BJ (cell line): ENCODE measurements around the gene DHRS3. TPM values are rescaled to one million over a fixed set of nuclear protein-coding genes. Genes with fewer than 3 reads are reported as not detected.

ENCODE experiments used
- CTCF ChIA-PET: fragments of 350-600 bp; formaldehyde crosslinking; extraction: SDS; loops from one replicate; lab custom pipeline; 2021; ENCODE audit warnings: antibody characterized with exemption, inconsistent platforms; lab: Yijun Ruan, JAX
- POLR2A ChIA-PET: fragments of 300-600 bp; sonication (Branson Sonifier 250); formaldehyde crosslinking; extraction: SDS; loops from one replicate; lab custom pipeline; 2021; ENCODE audit warnings: antibody characterized with exemption; lab: Charles Lee
- DNase-seq: peaks from one replicate; pipeline ENCODE4 v3.0.0-alpha.2; 2011; ENCODE audit warnings: low read depth
- H3K27me3 ChIP-seq: 2 replicates; pipeline ENCODE4 v1.6.0; 2011; ENCODE audit warnings: low read length; ENCODE audit not compliant: control insufficient read depth, insufficient read depth
- H3K36me3 ChIP-seq: 2 replicates; pipeline ENCODE4 v1.5.1; 2011; ENCODE audit warnings: low read length; ENCODE audit not compliant: control insufficient read depth, insufficient read depth
- H3K4me3 ChIP-seq: 2 replicates; pipeline ENCODE4 v1.5.1; 2011; ENCODE audit warnings: low read depth, mild to moderate bottlenecking, control low read depth, low read length
- CTCF ChIP-seq: IDR thresholded peaks from 2 replicates; pipeline ENCODE4 v1.5.1; 2011; ENCODE audit warnings: low read depth, mild to moderate bottlenecking, control low read depth, inconsistent platforms, low read length, moderate library complexity; ENCODE audit not compliant: insufficient read depth
- polyA minus RNA-seq: library from RNA; depleted of rRNA, polyadenylated mRNA; stranded (reverse); fragments of >200 nt; gene quantifications from 2 replicates; pipeline ENCODE4 v1.2.3, GENCODE V29; 2011; rRNA and poly(A)+ RNA removed
- polyA plus RNA-seq: library from polyadenylated mRNA; depleted of rRNA; stranded (reverse); fragments of >200 nt; gene quantifications from 2 replicates; pipeline ENCODE4 v1.2.3, GENCODE V29; 2011; rRNA removed

Gene DHRS3, protein sequence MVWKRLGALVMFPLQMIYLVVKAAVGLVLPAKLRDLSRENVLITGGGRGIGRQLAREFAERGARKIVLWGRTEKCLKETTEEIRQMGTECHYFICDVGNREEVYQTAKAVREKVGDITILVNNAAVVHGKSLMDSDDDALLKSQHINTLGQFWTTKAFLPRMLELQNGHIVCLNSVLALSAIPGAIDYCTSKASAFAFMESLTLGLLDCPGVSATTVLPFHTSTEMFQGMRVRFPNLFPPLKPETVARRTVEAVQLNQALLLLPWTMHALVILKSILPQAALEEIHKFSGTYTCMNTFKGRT
- 188 and 224 TPM in 2 replicates for polyA plus RNA-seq
- polyA minus RNA-seq, result 379 and 720 TPM in 2 replicates

GRCh38 chr1:12617901-12618660 is at the start of gene DHRS3:
TSS of gene DHRS3 (minus strand) at chr1:12618210. CDS start at chr1:12617348, 862 bp downstream.
- no peak for TF ChIP-seq CTCF
- POLR2A ChIA-PET, result interaction anchor here (0.6 to 2.5 kb wide), 11 partner anchors 14 to 315 kb away, joined by 3 to 53 read pairs (median 8); no protein-coding TSS in a partner anchor
- peaks cover 7% of the 10 kb centered on the region for H3K36me3 ChIP-seq
- CTCF ChIA-PET, result interaction anchor here (0.7 to 5.1 kb wide), 15 partner anchors 26 to 344 kb away, joined by 3 to 45 read pairs (median 4); no protein-coding TSS in a partner anchor
- DNase-seq, result peak; percentile 69
- no peaks in the 10 kb centered on the region for H3K27me3 ChIP-seq
- peak within 1 kb of the TSS; percentile 93 for H3K4me3 ChIP-seq

DNA sequence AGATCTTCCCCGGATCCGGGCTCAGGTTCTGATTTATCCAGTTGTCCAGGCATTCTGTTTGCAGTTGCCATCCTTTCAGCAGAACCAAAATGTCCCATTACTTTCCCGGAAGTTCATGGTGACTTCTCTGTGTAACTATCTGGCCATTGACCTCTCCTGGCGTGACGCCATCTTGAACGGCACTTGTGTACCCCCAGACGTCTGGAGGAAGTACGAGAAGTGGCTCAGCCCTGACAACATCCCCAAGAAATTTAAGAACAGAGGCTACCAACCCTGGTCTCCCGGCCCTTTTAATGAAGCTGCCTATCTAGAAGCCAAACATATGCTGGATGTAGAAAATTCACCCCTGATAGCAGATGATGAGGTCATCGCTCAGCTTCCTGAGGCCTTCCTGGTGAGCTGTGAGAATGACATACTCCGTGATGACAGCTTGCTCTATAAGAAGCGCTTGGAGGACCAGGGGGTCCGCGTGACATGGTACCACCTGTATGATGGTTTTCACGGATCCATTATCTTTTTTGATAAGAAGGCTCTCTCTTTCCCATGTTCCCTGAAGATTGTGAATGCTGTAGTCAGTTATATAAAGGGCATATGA is 48.2 kb upstream of the DHRS3 start:
- Histone ChIP-seq H3K4me3 (no peak overlapping the region), H3K27me3 (no peaks in the 10 kb centered on the region), H3K36me3 (no peaks in the 10 kb centered on the region)
- TF ChIP-seq CTCF, result no peak
- no peak for DNase-seq
- CTCF ChIA-PET, result interaction anchor here (0.5 to 1.5 kb wide), 4 partner anchors 17 to 355 kb away, joined by 3 read pairs; no protein-coding TSS in a partner anchor
- POLR2A ChIA-PET, result no interaction called here

DNA sequence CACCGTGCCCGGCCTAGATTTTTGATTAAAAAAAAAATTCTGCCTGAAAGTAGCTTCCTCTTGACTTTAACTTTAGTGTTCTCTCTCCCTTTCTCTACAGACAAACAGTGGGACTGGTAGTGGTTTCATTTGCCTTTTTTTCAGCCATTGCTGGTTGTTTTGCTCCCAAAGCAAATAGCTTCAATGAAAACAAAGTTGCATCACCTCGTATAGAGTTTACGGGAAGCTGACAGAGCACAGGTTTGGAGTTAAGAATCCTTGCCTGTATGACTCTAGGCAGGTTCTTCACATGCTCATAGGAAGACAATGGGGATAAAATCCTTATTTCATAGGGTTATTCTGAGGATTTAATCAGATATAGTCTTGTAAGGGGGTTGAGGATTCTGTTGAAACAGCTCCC is 47.5 kb upstream of the DHRS3 start:
- no peak overlapping the region for H3K4me3 ChIP-seq
- POLR2A ChIA-PET, result no interaction called here
- CTCF ChIA-PET, result interaction anchor here (1.1 to 1.4 kb wide), 2 partner anchors 16 to 351 kb away, joined by 3 to 4 read pairs; no protein-coding TSS in a partner anchor

GRCh38 chr1:12662556-12662955 is 44.5 kb upstream of the DHRS3 start:
- ChIA-PET POLR2A (no interaction called here), CTCF (interaction anchor here (9.5 kb wide), 1 partner anchor 350 kb away, joined by 83 read pairs; no protein-coding TSS in a partner anchor)
- DNase-seq, result no peak
- Histone ChIP-seq H3K27me3 (no peaks in the 10 kb centered on the region), H3K4me3 (no peak overlapping the region), H3K36me3 (no peaks in the 10 kb centered on the region)
- no peak for TF ChIP-seq CTCF

More for the DNA sequence above, 47.5 kb upstream of the DHRS3 start:
- no peak for DNase-seq
- Histone ChIP-seq H3K36me3 (no peaks in the 10 kb centered on the region), H3K27me3 (no peaks in the 10 kb centered on the region)
- TF ChIP-seq CTCF, result no peak
